ENCODE results near the gene EGLN3. TPM values are rescaled to one million over a fixed set of nuclear protein-coding genes. Genes with fewer than 3 reads are reported as not detected.

The EGLN3 gene
- total RNA-seq, 1 donor from 2014 or later, result 2.8 TPM

DNA sequence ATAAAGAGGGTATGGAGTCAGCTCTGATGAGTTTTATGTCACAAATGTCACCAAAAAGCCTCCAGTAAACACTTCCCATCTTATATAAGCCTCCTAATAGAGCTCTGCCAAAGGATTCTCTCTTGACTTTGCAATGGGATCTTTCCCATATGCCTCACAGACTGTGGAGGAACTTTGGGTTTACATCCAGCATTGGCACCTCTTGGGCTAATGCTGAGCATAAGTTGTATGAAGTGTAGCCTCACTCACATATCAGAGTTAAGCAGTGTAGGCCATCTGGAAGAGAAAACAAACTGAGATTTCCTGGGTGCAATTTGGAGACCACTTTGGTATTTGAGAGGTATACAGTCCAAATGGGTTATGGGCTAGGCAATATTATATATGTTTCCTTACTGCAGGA is 24.9 kb downstream of the EGLN3 start:
- Mint-ChIP-seq H3K4me3 (ENCODE audit: unreplicated experiment) (no peak overlapping the region), H3K27ac (ENCODE audit: unreplicated experiment) (no peak overlapping the region), H3K36me3 (ENCODE audit: low read depth) (no peaks in the 10 kb centered on the region), H3K9me3 (ENCODE audit: low read depth) (no peaks in the 10 kb centered on the region), H3K27me3 (ENCODE audit: low read depth) (no peaks in the 10 kb centered on the region), H3K4me1 (ENCODE audit: low read depth) (peaks cover 21% of the 10 kb centered on the region)
- no peak for DNase-seq (ENCODE audit: low spot score)
- TF ChIP-seq, protein P1, sequence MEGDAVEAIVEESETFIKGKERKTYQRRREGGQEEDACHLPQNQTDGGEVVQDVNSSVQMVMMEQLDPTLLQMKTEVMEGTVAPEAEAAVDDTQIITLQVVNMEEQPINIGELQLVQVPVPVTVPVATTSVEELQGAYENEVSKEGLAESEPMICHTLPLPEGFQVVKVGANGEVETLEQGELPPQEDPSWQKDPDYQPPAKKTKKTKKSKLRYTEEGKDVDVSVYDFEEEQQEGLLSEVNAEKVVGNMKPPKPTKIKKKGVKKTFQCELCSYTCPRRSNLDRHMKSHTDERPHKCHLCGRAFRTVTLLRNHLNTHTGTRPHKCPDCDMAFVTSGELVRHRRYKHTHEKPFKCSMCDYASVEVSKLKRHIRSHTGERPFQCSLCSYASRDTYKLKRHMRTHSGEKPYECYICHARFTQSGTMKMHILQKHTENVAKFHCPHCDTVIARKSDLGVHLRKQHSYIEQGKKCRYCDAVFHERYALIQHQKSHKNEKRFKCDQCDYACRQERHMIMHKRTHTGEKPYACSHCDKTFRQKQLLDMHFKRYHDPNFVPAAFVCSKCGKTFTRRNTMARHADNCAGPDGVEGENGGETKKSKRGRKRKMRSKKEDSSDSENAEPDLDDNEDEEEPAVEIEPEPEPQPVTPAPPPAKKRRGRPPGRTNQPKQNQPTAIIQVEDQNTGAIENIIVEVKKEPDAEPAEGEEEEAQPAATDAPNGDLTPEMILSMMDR (IDR thresholded peaks at IDR 0.05), result no peak

DNA sequence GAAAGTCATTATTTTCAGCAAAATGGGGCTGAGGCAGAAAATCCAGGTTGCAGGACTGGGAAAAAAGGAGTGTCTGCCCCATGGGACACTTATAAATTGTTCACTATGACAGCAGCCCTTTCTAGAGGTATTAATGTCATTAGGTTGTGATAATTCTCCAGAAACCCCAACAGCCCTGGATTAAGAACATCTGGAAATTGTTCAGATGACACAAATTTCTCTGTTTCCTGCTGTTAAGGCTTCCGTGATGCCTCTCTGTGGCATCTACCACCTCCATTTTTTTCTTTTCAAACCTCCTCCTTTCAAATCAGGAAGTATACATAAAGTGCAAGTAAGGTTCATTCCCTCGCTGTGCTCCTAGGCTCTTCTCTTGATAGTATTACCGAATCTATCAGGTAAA is 25.6 kb downstream of the EGLN3 start:
- Mint-ChIP-seq H3K4me3 (ENCODE audit: unreplicated experiment) (no peak overlapping the region), H3K27me3 (ENCODE audit: low read depth) (no peaks in the 10 kb centered on the region), H3K27ac (ENCODE audit: unreplicated experiment) (no peak overlapping the region), H3K9me3 (ENCODE audit: low read depth) (no peaks in the 10 kb centered on the region), H3K36me3 (ENCODE audit: low read depth) (no peaks in the 10 kb centered on the region), H3K4me1 (ENCODE audit: low read depth) (peaks cover 13% of the 10 kb centered on the region)
- TF ChIP-seq, protein P1 (IDR thresholded peaks at IDR 0.05), result no peak
- no peak for DNase-seq (ENCODE audit: low spot score)

DNA sequence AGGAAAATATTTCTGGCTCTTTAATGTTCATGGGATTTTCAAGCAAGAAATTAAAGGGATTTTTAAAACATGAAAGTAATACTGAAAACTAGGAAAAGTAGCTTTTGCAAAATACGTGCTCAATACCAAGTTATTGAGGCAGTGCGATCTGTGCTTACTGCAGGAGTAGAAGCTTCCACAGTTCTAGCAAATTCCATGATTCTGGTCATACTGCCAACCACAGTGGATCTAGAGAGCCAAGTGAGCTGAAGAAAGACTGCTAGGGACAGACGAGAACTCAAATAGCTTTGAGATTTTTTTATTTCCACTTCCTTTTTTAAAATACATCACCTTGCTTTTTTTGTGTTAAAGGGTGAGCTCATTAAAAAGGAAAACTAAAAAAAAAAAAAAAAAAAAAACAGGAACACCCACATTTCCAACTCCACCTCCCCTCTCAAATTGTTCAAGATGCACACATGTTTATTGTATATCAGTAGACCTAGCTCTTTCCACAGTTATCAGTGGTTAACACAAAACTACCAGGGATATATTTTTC is 26.2 kb downstream of the EGLN3 start:
- Mint-ChIP-seq H3K4me3 (ENCODE audit: unreplicated experiment) (no peak overlapping the region), H3K36me3 (ENCODE audit: low read depth) (no peaks in the 10 kb centered on the region), H3K9me3 (ENCODE audit: low read depth) (no peaks in the 10 kb centered on the region), H3K27me3 (ENCODE audit: low read depth) (no peaks in the 10 kb centered on the region), H3K27ac (ENCODE audit: unreplicated experiment) (no peak overlapping the region), H3K4me1 (ENCODE audit: low read depth) (peaks cover 8% of the 10 kb centered on the region)
- TF ChIP-seq, protein P1 (IDR thresholded peaks at IDR 0.05), result no peak
- DNase-seq (ENCODE audit: low spot score), result no peak

- TF ChIP-seq, protein P1 (IDR thresholded peaks at IDR 0.05), result no peak
- no peak overlapping the region for H3K4me3 Mint-ChIP-seq (ENCODE audit: unreplicated experiment)
- no peak overlapping the region for H3K27ac Mint-ChIP-seq (ENCODE audit: unreplicated experiment)
- H3K27me3 Mint-ChIP-seq (ENCODE audit: low read depth), result no peaks in the 10 kb centered on the region
- peaks cover 16% of the 10 kb centered on the region for H3K4me1 Mint-ChIP-seq (ENCODE audit: low read depth)
- H3K9me3 Mint-ChIP-seq (ENCODE audit: low read depth), result no peaks in the 10 kb centered on the region
- no peaks in the 10 kb centered on the region for H3K36me3 Mint-ChIP-seq (ENCODE audit: low read depth)
- no peak for DNase-seq (ENCODE audit: low spot score)
Observed at GRCh38 chr14:33922125-33922524, 28.7 kb downstream of the EGLN3 start.

GRCh38 chr14:33918256-33918655 is 32.6 kb downstream of the EGLN3 start:
- Mint-ChIP-seq H3K9me3 (ENCODE audit: low read depth) (no peaks in the 10 kb centered on the region), H3K36me3 (ENCODE audit: low read depth) (no peaks in the 10 kb centered on the region), H3K27ac (ENCODE audit: unreplicated experiment) (no peak overlapping the region), H3K4me1 (ENCODE audit: low read depth) (peaks cover 40% of the 10 kb centered on the region), H3K27me3 (ENCODE audit: low read depth) (no peaks in the 10 kb centered on the region), H3K4me3 (ENCODE audit: unreplicated experiment) (no peak overlapping the region)
- DNase-seq (ENCODE audit: low spot score), result no peak
- TF ChIP-seq, protein P1 (IDR thresholded peaks at IDR 0.05), result no peak

All from chondrocyte (in vitro differentiated cells).